GM19372 (cell line): Measurements from ENCODE around the gene NEO1.

Experiments used
- ATAC-seq: cut with Tn5 transposase; IDR thresholded peaks from one replicate; pipeline ENCODE4 v1.9.1; 2021; ENCODE audit warnings: mild to moderate bottlenecking, low read depth, moderate library complexity; ENCODE audit not compliant: unreplicated experiment

NEO1 gene

DNA sequence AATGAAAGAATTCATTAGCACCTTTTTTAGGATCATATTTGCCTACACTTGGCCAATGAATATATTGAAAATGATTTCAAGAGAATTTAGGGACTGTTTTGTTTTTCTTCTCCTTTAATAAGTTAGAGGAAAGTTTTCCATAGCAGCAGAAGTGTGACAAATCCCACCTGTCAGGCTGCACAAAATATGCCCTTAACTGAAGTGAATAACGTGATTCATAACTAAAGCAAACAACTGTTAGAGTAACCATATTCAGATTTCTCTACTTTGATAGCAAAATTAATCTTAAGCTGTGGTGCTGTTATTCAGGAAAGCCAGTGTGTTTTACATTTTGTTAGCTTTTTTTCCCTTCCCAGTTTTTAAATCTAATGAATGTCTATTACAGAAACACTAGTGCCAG is 195.1 kb downstream of the NEO1 start:
- ATAC-seq: no peak

DNA sequence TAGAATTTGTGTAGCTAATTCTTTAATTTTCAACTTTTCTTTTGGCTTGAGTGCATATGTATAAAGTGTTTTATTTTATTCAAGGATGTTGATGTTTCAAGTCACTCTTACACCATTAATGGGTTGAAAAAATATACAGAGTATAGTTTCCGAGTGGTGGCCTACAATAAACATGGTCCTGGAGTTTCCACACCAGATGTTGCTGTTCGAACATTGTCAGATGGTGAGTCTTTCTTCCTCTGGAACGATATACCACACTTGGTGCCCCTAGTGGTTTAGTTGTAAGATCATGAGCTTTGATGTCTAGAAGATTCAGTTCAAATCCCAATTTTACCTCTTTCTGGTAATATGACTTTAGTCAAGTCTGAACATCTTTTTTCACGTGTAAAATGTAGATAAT is 197.2 kb downstream of the NEO1 start:
- ATAC-seq: no peak

DNA sequence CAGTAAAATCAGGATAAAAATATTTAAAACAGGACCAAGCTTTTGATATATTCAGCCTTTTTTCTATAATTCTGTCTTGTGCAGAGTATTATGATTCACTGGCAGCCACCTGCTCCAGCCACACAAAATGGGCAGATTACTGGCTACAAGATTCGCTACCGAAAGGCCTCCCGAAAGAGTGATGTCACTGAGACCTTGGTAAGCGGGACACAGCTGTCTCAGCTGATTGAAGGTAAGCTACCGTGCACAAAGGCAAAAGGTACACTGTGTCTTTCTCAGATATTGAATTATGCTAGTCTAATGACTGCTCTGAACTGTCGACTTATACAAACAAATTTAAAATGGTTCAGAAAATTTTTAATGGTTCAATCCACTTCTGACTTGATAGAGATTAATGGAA is 202.3 kb downstream of the NEO1 start:
- no peak for ATAC-seq

DNA sequence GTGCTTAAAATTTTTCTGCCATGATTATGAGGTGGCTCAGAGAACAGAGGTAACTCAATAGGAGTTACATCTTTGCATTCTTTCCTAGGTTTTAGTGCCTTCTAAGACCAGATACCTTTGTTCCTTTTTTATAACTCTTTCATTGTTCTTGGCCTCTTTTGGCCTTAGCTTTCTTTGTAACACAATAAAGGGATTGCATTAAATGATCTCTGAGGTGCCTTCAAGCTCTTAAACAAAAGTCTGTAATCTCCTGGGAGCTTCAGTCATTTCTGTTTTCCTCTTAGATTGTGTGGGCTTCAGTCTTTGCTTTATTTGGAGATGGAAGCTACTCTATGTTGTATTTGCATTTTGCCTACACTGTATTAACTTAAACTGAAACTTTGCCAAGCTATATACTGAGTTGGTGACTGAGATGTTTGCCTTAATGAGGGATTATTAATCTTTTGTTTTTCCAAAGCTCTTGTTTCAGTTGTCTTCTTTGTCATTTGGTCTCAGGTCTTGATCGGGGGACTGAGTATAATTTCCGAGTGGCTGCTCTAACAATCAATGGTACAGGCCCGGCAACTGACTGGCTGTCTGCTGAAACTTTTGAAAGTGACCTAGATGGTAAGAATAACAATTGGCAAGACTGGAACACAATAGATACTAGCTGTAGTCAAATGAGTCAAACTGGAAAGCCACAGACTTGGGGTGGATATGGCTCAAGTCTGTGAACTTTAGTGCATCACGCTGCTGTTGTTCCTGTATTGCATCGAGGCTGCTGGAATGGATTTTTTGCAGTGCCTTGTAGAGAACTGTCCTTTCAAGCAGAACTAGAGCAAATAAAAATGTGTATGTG is 206.2 kb downstream of the NEO1 start:
- ATAC-seq: no peak

DNA sequence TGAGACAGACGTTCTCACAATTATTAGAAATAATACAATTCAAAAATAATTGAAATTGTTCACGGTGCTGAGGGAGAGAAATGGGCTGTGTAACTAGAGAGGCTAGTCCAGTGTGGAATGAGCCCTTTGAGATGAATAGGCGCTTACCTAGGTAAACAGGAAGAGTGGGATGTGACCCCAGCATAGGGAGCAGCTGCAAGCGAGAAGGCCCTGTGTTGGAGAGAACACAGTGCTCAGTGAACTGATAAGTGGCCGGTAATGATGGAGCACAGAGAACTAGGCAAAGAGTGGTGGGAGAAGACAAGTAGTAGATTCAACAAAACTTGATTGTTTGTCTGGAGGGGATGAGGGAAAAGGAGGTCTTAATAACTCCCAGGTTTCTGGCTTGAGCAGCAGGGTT is 212.6 kb downstream of the NEO1 start:
- ATAC-seq: no peak

DNA sequence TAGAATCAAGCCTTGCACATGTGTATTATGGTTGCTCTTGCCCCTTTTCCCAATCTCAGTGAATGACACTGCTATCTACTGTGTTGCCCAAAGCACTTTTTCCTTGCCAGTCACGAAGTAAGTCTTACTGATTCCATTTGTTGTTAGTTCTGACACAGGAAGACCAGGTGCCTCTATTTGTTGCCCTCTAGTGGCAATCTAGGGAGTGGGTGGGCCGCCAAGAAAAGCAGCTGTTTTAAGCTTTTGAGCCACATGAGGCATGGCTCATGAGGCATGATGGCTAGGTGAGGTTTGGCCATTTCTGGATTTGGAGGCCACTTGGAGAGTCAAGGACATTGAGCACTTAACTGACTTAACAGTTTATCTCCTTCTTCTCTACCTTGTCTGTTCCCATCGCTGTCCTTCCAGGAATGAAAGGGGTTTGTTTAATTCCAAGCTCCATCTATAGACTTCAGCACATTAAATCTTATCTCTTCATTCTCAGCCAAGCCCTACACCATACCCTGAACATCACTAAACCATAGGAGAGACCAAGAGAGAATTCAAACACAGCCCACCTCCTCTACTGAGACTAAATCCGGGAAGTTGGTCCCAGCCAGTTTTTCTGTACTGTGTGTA is 213.4 kb downstream of the NEO1 start:
- ATAC-seq: no peak

DNA sequence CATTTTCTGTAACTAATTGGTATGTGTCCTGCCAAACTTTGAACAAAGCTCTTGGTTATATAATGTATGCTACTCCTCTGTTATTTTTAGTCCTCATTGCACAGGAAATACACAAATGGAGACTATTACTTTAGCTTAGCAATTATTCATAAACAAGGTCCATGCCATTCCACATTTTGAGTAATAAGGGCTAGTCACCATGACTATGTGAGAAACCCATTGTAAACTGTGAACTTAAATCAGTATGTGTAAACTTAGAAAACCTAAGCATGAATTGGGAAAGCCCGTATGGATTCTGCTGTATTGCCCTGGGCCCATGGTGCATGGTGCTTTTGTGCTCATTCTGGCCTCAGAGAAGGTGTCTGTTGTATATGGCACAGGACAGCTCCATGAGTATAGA is 216.2 kb downstream of the NEO1 start:
- no peak for ATAC-seq

DNA sequence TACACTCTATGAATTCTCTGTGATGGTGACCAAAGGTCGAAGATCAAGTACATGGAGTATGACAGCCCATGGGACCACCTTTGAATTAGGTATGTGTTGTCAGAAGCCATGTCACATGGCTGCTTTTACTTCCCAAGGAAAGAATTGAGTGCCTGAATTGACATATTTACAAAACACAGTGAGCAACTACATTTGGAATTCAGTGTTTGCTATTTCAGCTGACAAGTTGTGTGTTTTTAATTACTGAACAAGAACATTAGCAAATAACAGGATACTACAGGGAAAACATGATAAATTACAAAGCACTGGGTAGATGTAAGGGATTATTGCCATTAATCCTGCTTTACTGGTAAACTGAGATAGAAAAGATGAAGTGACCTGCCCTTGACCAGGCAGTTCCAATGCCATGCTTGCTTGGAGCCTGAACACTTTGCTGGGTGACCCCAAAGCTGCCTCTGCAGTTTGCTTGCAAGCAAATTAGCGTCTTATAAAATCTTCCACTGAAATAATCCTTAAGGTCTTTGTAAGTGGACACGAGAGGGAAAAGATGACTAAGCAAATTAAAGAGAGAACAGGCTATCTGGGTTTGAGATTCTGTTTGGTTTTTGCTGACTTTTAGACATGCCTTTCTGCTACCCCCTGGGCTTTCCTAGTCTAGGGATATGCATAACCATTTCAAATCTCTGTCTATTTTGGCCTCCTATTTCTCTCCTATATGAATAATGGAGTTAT is 218.3 kb downstream of the NEO1 start:
- ATAC-seq: no peak

DNA sequence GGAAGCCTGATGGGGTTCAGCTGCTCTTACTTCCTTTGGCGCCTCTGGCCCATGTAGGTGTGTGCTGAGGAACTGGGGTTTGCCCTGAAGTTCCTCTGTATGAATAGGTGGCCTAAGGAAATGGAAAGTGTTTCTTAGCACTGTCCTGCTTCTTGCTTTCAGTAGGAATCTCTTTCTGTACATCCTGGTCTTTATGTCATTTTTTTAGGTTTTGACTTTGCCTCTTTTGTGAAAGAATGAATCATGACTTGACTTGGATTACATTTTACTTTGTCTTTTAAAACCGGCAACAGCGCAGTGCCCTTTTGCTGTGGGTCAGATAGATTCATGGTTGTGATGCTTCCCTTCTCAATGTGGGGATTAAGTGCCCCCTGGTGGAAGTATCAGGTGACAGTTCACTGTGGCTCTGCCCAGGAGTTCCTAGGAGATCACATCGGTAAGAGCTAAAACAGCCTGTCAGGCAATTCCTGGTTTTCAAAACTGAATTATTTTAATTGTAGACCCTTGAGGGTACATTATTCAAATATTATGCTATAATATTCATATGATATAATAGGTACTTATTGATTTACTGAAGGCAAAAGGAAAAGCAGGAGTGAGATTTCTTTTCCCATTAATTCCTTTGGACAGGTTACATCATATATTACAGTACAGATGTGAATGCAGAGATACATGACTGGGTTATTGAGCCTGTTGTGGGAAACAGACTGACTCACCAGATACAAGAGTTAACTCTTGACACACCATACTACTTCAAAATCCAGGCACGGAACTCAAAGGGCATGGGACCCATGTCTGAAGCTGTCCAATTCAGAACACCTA is 221.1 kb downstream of the NEO1 start:
- no peak for ATAC-seq

DNA sequence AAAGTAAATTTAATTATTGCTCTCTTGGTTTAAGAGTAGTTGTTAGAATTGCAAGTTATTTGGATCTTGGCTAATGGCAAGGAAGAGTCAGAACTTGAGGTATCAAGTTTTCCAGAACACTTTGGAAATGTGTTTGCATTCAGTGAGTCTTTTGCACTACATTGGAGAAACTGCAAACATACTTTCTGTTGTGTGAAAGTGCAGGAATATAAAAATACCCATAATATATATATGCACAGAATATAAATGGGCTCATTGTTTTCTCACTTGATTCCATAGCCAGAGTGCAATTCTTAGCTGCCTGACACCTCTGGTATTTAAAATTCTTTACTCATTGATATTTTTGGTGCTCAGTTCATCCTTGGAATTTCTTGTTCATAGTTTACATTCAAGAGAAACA is 223.6 kb downstream of the NEO1 start:
- no peak for ATAC-seq

DNA sequence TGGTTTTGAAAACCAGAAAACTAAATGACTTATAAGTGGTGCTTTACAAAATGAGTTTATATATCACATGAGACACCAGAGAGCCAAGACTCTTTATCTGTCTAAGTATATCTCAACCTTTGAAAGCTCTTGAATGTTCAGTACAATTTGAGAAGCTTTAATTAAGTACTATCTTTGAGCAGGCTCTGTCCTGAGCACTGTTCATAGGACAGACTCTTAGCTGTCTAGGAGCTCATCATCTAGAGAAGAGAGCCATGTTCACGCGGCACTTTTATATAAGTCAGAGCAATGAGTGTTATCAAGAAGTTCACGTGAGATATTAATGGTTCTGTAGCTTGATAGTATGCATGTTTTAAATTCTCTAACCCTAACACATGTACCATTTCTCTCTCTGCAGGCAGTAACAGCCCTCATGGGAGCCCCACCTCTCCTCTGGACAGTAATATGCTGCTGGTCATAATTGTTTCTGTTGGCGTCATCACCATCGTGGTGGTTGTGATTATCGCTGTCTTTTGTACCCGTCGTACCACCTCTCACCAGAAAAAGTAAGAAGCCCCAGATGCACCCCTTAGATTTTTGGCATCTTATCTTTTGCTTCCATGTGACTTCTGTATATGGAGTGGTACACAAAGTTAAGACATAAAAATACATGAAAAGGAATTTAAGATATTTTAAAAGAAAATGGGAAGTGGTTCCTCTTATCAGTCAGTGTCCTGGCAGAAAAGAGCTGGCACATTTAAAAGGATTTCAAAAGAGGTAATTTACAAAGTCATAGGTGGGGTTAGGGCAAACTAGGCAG is 230.5 kb downstream of the NEO1 start:
- no peak for ATAC-seq

DNA sequence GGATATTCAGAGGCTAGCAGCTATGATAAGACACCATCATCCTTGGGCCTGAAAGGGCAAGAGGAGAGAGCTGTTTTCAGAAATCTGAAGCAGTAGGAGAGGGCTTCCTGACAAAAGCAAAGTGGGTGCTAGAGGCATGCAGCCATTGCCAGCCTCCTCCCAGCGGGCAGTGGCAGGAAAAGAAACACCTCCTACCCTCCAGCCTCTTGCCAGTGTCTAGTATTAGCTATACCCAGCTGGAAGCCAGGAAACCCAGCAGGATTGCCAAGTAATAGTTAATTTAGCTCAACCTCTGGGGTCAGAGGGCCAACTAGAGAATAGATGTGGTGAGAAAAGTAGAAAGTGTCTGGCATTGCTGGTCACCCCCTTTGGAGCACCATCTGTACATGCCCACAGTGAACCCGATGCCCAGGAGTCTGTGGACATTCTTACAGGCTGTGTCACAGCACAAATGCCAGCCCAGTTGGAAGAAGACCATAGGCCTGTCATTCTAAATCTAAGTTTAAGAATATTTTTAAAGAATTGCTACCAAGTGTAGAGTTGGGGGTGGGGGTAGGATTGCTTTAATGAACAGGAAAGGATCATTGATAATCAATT is 231.2 kb downstream of the NEO1 start:
- no peak for ATAC-seq

DNA sequence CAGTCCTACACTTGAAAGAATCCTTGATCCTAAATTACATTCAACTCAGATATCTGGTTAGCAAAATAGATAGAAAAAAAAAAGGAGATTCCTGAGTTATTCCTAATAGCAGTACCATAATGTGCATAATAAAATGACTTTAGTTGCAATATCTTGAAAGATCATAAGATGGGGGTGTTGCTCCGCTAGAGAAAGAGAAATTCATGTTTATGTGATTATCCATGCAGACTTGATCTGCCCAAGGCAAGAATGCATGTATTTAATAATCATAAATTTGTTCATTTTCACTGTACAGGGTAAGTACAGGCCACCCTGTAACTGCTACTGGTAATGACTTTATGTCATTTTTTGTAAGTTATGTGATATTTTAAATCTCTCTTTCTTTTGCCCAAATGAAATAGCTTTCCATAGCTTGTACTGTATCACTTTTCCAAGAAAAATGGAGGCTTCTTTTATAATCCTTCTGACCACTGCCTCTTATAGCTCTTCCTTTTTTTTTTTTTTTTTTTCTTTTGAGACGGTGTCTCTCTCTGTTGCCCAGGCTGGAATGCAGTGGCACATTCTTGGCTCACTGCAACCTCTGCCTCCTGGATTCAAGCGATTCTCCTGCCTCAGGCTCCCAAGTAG is 231.9 kb downstream of the NEO1 start:
- no peak for ATAC-seq

DNA sequence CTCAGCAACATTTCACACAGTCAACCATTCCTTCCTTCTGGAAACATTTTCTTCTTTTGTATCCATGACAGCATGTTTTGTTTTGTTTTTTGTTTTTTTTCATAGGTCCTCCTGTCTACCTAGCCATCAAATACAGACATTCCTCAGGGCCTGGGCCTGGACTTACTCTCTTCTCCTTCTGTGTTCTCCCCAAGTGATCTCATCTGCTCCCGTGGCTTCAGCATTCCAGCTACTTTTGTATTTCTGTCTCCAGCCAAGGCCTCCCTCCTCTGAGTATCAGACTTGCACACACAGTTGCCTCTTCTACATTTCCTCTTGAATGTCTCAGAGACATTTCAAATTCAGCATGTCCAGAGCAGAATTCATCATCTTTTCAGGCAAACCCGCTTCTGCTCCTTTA is 234.0 kb downstream of the NEO1 start:
- no peak for ATAC-seq

DNA sequence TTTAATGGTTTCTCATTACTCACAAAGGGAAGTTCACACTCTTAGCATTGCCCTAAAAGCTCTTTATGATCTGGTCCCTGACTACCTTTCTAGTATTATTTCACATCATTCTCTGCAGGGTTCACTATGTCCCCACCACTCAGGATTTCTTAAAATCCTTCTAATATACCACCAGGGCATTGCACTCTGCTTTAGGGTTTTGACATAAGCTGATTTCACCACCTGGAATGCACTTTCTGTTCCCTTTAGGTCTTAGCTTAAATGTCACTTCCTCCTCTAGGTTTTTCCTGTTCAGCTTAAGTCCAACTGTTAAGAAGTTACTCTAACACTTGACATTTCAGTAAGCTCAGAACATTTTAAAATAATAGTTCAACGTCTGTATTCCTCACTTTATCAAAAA is 234.8 kb downstream of the NEO1 start:
- no peak for ATAC-seq

DNA sequence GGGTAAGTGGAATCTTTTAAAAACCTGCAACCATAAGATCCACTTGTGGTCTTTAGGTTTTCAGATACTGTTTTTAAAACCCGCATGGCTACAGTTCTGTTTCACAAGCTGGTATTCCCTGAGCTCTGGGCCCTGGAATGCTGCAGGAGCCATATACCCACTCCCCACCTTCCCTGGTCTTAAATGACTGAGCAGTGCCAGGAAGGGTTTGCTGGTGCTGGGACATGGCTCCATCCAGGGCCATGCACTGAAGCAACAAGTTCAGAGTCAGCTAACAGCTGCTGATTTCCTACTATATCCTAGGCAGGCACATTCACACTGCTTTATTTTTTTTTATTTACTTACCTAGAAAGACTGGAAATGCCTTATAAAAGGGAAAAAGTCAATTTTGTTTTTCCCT is 239.2 kb downstream of the NEO1 start:
- no peak for ATAC-seq

DNA sequence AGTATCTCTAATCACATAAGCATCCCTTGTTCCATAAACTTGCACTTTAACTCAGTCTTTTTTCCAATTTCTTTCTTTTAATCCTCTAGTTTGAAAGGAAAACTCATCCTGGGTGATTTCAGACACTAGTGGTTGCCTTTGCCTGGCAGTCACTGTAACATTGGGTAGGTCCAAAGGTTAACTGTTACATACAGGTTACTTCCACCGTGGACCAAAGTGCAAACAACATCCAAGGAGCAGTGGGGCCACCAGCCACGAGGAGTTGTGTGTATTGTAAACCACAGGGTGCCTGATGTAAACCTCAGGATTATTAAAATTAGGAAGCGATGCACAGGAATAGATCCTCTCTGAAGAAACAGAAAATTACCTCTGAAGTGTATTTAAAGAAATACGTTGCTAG is 241.5 kb downstream of the NEO1 start:
- no peak for ATAC-seq

DNA sequence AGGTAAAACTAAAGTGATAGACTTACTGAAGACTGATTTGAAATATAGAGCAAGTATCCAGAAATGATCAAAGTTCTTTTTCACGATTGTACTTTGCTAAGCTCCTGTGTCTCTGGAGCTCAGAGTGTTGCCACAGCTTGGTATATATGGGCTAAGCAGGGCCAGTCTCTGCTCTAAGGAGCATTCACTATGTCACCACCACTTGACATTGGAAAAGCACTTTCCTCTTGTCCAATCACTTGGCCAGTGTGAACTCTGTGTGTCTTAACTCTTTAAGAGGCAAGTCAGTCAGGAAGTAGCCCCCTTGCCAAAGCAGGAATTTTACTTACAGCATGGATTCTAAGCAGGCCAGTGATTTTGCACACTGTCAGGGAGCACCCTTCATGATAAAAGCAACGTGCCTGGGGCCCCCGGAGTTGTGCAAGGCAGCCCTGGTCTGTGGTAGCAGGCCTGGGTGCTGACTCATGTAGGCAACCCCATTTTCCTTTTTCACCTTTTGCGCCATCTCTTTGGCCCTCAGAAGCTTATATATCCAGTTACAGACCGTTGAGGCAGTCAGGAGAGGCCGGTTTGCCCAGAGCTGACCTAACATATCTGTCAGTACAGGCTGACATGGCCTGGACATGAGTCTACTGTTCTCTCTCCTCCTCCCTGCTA is 243.5 kb downstream of the NEO1 start:
- ATAC-seq: no peak
